ENCODE measurements around the gene TLE6.
A peak's percentile ranks its signal among the peaks of the same experiment; 100 is the strongest.
"Not testable (repeated sequence)": the region's sequence is repeated elsewhere in the genome, so short reads cannot be mapped to it uniquely, and the experiment has no call there.

The TLE6 gene

DNA sequence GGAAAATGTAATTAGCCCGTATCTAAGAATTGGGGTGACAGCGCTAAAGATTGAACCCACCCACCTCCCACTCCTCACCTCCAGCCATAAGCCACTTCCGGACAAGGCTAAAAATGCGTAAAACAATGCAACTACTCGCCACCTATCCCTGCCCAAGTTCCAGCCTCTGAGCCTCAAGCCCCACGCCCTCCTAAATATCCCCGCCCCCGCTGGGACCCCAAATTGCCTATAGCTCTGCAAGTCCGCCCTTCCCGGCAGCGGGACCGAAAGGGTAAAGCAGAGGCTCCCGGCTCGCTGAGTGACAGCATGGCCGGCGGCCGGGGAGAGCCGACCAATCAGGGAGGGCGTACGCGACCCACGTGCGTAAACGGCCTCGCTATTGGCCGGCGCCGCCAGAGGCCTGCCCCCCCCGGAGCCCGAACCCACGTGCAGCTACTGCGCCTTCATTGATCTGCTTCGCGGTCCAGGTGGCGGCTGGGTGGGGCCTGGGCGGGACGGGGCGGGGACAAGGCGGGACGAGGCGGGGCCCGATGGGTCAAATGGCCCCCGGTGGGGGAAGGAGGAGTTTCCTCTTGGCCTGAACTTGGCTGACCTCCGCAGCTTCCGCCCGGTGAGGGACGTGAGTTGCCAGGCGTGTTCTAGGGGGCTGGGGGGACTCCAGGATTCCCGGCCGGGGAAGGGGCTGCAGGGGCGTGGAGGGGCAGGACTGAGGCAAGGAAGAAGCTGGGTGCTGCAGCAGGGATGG, at the start of gene TLE6:
TLE6 (plus strand) TSS at position 564 of the 745 bp plus-strand sequence. CDS start 670 bp downstream, outside the sequence.
- DNase-seq (ENCODE audit: low spot score): peak; percentile 95

DNA sequence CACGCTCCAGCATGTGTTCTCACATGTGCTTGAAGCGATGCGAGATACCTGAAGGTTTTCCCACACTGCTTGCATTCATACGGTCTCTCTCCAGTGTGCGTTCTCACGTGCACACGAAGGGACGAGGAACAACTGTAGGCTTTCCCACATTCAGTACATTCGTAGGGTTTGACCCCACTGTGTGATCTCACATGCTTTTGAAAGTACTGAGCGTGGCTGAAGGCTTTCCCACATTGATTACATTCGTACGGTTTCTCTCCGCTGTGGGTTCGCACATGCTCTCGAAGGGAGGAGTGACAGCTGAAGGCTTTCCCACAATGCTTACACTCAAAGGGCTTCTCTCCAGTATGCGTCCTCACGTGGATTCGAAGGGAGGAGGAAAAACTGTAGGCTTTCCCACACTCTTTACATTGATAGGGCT, 43.9 kb upstream of the TLE6 start:
- no peak for DNase-seq (ENCODE audit: low spot score)

DNA sequence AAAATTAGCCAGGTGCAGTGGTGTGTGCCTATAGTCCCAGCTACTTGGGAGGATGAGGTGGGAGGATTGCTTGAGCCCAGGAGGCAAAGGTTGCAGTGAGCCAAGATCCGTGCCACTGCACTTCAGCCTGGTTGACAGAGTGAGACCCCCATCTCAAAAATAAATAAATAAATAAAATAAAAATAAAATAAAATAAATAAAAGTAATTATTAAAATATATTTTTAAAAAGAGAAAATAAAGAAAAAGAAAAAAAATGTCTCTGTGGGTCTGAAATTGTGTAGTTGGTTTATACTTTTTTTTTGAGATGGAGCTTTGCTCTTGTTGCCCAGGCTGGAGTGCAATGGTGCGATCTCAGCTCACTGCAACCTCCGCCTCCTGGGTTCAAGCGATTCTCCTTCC, 41.5 kb upstream of the TLE6 start:
- not testable (repeated sequence) for DNase-seq (ENCODE audit: low spot score)

DNA sequence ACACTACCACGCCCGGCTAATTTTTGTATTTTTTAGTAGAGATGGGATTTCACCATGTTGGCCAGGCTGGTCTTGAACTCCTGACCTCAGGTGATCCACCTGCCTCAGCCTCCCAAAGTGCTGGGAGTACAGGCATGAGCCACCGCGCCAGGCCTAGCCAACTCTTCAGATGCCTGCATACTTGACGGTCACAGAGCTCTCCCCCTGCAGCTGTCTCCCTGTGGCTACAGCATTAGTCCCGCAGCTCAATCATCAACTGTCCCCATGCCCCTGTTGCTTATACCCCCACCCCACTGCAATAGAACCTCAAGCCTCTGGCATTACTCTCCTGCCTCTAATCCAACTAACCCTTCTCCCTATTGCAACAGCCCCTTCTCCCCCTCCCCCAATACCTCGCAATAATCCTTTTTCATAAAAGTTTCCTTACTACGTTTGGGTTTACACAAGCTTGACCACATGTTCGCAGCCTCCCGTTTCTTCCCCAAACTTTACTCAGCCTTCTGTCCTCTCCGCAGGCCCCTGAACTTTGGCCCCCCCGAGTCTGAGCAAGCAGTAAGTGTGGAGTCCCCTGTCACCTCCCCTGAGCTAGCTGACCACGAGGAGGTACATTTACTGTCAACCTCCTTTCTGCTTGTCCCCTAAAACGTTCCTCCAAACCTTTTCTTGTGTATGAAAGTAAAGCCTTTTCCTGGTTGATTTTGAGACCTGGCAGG, 34.3 kb upstream of the TLE6 start:
- no peak for DNase-seq (ENCODE audit: low spot score)

DNA sequence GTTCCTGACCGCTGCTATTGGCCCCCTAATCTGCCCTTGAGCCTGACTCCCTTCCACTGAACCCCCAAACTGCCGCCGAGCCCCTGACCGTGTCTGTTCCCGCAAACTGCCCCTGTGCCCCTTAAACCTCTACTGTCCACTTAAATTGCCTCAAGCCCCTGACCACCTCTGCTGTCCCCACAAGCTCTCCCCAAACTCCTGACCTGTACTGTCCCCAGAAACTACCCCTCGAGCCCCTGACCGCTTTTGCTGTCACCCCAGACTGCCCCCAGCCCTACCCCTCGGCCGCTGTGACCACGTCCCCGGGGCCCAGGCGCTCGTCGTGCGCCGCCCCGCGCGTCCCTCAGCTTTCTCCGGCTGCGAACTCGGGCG, 33.0 kb upstream of the TLE6 start:
- no peak for DNase-seq (ENCODE audit: low spot score)

DNA sequence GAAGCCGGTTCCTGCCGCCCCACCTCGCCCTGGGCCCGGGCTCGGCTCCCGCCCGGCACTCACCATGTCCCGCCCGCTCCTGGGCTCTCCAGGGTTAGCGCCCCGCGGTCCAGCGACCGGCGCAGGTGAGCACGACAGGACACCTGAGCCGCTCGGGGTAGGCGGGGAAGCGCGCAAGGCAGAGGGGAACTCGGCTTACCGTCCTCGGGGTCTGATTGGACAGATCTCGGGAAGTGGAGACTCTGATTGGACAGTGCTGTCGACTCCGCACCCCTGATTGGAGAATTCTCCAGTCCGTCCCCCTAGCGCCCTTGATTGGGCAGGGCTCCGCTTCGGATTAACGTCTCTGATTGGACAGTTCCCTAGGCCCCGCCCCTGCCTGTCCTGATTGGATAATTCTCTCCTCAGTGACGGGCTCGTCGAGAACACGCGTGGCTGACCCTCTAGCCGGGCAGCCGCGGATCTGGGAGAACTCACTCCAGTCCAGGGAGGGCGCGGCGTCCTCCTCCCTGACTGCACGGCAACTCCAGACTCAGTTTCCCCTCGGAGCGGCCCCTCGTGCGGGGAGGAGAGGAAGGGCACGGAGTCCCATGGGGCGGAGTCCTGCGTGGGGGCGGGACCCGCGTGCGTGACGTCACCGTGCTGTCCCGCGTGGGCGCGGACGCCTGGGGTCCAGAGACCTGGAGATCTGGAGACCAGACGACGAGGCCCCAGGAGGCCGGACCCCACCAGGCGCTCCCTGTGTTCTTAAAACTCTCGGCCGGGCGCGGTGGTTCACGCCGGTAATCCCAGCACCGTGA, 32.4 kb upstream of the TLE6 start, which contains the start of gene ZNF77:
ZNF77 (minus strand) TSS at position 197 of the 800 bp plus-strand sequence; CDS start at position 66, 131 bp downstream.
- peak; percentile 99 for DNase-seq (ENCODE audit: low spot score)

DNA sequence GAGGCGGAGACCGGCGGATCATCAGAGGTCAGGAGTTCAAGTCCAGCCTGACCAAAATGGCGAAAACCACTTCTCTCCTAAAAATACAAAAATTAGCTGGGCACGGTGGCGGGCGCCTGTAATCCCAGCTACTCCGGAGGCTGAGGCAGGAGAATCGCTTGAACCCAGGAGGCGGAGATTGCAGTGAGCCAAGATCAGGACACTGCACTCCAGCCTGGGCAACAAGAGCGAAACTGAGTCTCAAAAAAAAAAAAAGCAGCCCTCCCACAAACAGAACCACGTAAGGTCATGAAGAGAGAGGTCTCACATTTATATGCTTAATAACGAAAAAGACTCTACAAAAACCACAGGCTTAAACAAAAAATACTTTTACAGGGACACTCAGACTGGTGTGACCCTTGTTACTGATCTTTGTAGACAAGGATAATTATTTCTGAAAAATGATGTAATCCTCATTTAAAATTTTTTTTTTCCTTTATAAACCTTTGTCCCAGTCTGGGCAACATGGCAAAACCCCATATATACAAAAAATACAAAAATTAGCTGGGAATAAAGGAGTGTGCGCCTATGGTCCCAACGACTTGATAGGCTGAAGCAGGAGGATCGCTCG, 31.7 kb upstream of the TLE6 start:
- DNase-seq (ENCODE audit: low spot score): no peak

DNA sequence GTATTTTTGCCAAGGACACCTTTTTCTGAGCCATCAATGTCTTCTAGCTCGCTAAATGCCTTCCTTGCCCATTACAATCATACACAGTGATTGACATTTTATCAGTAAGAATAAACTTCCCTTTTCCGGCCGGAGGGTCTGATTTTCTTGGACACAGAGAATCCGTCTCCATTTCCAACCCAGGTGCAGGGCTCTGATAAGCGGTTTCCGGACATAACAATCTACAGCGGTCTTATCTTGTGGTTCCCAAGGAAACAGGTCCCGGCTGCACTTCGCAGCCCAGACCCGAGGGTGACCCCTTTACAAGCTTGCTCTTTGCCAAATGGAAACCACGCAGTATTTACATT, 27.5 kb upstream of the TLE6 start:
- peak; percentile 3 for DNase-seq (ENCODE audit: low spot score)

DNA sequence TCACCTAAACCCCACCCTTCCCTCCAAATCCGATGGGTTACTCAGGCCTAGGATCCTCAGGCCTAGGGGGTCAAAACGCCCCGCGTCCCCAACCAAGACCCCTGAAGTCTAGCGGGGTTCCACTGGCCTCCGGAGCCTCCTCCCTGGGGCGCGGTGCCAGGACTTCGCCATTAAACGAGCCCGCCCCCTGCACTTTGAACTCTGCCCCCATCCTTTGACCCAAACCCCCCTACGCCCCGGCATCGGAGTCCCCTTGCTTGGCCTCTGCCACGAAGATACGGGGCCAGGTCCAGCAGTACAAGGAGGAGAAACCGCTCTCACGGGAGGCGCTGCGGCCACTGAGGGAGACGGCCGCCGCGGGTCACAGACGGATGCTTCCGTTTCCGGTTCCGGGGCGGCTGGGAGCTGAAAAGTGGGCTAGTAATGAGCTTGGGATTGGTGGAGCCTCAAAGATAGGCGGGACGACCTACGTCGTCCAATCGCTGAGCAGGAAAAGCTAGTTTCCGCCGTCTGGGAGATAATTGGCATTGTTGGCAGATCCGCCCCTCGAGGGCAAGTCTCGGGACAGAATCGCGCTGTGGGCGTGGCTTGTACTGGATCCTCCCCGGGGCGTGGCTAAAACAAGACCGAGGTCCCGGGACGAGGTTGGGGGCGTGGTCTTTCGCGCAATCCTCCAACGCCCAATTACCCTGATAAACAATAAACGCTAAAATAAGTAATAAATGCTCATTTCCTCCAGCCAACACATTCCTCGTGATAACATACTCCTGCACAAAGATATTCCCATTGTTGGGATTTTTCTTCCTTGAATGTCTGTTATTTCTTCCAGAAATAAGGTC, 26.9 kb upstream of the TLE6 start:
- DNase-seq (ENCODE audit: low spot score): peak; percentile 100

DNA sequence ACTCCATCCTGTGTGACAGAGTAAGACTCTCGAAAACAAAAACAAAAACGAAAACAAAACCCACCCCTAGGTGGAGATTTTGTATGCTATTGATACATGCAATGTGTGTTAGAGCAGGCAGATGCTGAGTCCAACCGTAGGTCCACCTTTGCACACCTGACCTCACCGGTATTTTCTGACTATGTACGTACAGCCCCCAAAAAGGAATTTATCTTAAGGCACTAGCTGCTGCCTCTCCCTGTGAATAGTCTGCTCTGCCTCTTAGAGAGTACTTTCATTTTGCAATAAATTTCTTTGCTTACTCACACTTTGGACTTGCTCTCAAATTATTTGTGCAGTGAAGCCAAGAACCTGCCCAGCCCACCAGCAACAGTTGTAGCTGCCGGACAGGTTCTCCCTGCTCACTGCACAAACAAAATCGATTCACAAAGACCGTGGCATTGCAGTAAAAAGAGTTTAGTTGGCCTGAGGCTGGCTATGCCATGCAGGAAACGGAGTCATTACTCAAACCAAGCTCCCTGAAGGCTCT, 24.3 kb upstream of the TLE6 start:
- no peak for DNase-seq (ENCODE audit: low spot score)

DNA sequence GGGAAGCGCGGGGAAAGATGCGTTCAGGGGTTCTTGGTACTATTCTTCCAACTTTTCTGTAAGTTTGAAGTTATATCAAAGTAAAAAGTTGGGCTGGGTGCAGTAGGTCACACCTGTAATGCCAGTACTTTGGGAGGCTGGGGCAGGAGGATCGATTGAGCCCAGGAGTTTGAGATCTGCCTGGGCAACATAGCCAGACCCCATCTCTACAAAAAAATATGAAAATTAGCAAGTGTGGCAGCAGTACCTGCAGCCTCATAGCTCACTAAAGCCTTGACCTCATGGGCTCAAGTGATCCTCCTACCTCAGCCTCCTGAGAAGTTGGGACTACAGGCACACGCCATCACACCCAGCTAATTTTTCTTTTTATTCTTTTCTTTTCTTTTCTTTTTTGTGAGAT, 20.2 kb upstream of the TLE6 start:
- DNase-seq (ENCODE audit: low spot score): no peak

DNA sequence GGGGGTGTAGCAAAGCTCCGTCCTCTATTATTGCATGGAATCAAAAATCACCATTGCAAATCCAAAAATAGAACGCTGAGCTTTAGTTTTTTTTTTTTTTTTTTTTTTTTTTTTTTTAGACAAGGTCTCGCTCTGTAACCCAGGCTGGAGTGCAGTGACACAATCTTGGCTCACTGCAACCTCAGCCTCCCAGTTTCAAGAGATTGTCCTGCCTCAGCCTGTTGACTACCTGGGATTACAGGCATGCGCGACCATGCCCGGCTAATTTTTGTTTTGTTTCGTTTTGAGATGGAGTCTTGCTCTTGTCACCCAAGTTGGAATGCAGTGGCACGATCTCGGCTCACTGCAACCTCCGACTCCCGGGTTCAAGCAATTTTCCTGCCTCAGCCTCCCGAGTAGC, 17.2 kb upstream of the TLE6 start:
- DNase-seq (ENCODE audit: low spot score): no peak

DNA sequence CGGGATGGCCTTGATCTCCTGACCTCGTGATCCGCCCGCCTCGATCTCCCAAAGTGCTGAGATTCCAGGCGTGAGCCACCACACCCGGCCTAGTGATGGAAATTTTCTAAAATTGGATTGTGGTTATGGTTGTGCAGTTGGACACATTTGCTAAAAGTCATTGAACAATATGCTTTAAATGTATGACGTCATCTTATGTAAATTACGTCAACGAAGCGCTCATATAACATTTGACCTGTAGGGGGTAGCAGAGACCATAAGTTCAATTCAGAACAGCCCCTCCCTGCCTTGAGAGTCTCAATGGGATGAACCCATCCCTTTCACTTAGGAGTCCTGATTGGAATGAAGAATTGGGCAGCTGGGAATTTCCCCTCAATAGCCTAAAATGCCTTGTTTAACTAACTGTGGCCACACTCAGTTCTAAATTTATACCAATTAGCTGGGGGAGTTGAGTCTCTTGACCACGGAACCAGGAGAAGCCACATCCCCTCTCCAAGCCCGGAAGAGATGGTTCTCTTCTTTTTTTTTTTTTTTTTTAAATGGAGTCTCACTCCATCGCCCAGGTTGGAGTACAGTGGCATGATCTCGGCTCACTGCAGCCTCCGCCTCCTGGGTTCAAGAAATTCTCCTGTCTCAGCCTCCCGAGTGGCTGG, 15.2 kb upstream of the TLE6 start:
- DNase-seq (ENCODE audit: low spot score): peak; percentile 69

DNA sequence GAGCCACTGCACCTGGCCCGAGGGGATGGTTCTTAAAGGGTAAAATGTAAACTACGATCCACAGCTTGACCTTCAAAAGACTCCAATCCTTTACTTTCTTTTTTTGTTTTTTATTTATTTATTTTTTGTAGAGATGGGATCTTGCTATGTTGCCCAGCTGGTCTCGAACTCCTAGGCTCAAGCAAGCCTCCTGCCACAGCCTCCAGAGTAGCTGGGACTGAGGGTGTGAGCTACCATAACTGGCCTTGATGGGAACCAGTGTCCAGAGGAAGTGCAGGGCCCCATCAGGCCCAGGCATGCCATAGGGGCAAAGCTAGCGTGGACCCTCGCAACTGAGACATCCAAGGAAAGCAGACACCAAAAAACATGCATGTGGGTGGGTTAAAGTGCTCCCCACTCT, 14.2 kb upstream of the TLE6 start:
- no peak for DNase-seq (ENCODE audit: low spot score)

DNA sequence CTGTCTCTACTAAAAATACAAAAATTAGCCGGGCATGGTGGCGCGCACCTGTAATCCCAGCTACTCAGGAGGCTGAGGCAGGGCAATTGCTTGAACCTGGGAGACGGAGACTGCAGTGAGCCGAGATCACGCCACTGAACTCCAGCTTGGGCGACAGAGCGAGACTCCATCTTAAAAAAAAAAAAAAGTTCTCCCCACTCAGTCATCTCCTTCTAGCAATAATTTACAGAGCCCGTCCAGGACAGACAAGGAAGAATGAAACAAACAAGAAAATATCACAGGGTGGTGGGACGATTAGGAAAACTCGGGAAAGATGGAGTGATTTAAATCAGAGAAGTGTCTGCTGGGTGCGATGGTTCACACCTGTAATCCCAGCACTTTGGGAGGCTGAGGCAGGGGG, 13.7 kb upstream of the TLE6 start:
- not testable (repeated sequence) for DNase-seq (ENCODE audit: low spot score)

DNA sequence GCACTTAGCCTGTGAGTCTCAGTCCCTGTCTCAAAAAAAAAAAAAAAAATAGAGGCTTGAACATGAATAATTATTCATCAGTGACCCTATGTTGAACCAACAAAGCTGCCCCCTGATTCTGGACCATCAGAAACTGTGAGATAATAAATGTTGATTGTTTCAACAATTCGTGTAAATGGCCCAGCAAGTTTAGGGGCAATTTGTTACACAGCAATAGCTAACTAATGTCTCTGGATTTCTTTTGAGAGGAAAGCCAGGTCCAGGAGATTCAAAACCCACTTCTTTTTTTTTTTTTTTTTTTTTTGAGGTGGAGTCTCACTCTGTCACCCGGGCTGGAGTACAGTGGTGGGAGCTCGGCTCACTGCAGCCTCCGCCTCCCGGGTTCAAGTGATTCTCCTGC, 12.5 kb upstream of the TLE6 start:
- DNase-seq (ENCODE audit: low spot score): no peak

DNA sequence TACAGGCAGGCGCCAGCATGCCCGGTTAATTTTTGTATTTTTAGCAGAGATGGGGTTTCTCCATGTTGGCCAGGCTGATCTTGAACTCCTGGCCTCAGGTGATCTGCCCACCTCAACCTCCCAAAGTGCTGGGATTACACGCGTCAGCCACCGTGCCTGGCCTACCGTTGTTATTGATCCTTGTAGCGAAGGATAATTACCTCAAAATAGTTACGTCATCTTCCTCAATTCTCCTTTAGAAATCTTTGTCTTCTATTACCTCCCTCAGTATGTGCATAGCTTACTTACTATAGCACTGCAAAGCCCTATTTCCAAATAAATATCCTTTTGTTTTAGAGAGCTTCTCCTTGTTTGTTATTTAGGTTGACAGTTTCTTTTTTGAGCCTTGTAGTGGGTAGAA, 9.4 kb upstream of the TLE6 start:
- DNase-seq (ENCODE audit: low spot score): no peak

DNA sequence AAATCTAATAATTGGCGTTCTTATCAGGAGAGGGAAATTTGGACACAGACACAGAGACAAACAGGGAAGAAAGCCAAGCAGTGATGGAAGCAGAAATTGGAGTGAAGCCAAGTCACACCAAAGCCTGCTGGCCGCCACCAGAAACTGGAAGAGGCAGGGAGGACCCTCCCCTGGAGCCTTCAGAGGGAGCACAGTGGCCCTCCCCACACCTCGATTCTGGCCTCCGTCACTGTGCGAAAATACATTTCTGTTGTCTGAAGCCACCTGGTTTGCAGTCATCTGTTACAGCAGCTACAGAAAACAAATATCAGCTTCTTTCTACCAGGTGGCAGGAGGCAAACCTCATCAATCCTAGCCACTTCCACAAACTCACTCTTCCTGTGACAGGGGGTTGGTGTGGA, 8.3 kb upstream of the TLE6 start:
- DNase-seq (ENCODE audit: low spot score): no peak

DNA sequence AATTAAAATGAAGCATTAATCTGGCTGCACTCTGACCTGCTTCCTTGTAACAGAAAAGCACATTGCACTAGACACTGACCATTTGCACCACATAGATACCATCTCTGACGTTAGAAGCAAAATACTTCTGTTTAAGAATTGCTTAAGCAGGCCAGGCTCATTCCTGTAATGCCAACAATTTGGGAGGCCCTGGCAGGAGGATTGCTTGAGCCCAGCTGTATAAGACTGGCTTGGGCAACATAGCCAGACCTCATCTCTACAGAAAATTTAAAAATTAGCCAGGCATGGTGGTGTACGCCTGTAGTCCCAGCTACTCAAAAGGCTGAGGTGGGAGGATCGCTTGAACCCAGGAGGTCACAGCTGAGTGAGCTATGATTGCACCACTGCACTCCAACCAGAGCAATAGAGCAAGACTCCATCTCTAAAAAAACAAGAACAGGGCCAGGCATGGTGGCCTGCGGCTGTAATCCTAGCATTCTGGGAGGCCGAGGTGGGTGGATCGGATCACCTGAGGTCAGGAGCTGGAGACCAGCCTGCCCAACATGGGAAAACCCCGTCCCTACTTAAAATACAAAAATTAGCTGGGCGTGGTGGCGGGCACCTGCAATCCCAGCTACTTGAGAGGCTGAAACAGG, 7.0 kb upstream of the TLE6 start:
- no peak for DNase-seq (ENCODE audit: low spot score)

DNA sequence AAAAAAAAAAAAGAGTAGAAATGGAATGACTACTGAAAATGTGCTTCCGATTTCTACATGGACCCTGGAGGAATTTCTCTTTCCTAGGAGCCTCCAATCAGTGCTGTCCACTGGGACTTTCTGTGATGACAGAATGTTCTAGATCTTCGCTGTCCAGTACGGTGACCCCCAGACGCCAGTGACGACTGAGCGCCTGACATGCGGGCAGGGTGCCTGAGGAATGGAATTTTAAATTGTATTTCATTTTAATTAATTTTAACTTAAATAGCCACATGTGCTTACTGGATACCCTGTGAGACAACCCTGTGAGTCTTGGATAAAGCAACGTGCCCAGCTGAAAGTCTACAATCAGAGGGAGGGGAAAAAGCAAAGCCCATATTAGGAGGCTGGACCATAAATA, 4.1 kb upstream of the TLE6 start:
- no peak for DNase-seq (ENCODE audit: low spot score)

Data from activated CD4-positive, alpha-beta T cell treated with anti-CD3 and anti-CD28 coated beads, Interleukin-2, Interleukin-4, amounts not matched to agents 100 ng/mL and 50 ng/mL, durations not matched to agents 16 hours and 8 hours (primary cell).